ELF-1 (cell line): Measurements from ENCODE around the gene OR51E2.

Experiments
- DNase-seq: peaks from one replicate; pipeline ENCODE4 v3.0.0-alpha.2; 2016; ENCODE audit warnings: low read depth, low spot score

OR51E2 gene

DNA sequence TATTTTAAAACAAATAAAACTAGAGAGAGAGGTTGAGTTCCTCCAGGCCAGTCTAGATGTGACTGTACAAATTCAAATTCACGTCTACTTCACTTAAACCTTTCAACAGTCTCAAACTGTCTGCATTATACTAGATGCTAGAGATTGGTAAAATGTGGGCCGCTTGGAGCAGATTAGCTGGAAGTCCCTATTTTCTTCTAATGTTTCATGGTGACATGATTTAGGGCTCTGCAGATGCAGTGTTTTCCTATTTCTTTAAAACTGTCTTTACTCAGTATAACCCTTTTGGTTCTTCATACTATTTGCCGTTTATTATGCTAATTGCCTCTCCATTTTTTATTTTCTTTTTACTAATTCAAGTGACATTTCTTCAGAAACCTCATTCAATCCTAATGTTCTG lies 33.5 kb downstream of the OR51E2 start:
- DNase-seq, result no peak

DNA sequence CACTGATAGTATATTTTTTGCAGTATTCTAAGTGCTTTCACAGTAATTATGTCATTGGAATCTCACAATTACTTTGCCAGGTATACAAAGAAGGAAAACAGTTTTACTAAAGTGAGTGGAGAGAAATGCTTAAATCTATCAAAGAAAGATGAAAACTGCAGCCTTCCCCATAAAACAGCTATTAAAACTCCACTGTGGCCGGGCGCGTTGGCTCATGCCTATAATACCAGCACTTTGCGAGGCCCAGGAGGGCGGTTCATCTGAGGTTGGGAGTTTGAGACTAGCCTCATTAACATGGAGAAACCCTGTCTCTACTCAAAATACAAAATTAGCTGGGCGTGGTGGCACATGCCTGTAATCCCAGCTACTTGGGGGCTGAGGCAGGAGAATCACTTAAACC lies 34.8 kb downstream of the OR51E2 start:
- DNase-seq, result no peak

DNA sequence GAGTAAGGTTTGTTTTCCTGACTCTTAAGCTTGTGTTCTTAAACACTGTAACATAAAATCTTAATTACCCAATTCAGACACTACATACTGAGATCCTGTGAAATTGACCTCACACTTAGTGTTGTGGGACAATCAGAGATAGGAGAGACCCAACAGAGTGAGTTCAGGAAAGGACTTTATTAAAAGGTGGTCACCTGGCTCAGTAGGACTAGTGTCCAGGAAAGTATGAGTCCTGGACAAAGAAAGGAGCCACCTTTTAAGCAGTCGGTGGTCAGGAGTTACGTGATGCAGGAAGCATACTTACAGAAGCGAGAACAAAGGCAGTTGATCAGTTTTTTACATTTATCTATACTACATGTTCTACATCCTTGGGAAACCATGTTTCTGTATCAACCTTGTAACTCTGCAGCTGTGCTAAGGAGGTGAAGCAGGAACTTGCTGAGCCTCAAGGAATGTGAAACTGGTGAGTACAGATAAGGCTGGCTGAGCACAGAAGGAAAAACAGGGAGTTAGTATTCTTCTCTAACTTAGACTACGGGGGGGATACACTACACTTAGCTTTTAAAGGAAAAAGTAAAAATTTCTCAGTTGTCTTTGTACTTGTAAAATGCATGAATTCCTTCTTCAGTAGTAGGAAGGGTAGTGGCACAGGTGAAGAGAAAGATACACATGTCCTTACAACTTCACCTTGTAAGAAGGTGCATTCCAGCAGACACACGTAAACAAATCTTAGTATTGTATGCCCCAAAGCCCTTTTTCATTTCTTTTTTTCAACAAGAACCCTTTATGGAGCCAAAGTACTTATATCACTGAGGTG lies 38.8 kb downstream of the OR51E2 start:
- no peak for DNase-seq

DNA sequence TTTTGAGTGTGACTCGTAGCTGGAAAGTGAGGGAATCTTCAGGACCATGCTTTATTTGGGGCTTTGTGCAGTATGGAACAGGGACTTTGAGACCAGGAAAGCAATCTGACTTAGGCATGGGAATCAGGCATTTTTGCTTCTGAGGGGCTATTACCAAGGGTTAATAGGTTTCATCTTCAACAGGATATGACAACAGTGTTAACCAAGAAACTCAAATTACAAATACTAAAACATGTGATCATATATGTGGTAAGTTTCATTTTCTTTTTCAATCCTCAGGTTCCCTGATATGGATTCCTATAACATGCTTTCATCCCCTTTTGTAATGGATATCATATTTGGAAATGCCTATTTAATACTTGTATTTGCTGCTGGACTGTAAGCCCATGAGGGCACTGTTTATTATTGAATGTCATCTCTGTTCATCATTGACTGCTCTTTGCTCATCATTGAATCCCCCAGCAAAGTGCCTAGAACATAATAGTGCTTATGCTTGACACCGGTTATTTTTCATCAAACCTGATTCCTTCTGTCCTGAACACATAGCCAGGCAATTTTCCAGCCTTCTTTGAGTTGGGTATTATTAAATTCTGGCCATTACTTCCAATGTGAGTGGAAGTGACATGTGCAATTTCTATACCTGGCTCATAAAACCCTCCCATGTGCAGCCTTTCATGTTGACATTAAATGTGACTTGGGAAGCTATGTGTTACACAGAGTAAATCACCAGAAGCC lies 42.9 kb downstream of the OR51E2 start:
- DNase-seq, result no peak

DNA sequence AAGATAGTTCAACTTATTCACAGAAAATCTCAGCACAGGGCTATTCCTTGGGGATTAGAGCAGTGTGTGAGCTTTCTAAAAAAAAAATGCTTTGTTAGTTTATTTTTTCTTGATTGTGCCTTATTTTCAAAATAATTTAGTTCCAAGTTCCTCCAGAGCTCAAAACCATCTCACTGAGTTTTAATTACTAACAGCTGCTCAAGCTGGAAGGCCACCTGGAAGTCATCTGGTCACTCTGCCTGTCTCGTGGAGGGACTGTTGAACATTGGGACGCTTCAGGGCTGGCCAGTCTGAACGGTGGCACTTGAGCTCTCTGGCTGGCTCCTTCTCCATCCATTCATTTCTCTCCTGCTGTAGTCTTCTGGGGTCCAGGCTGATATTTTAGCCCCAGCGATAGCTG lies 49.9 kb downstream of the OR51E2 start:
- DNase-seq, result no peak

DNA sequence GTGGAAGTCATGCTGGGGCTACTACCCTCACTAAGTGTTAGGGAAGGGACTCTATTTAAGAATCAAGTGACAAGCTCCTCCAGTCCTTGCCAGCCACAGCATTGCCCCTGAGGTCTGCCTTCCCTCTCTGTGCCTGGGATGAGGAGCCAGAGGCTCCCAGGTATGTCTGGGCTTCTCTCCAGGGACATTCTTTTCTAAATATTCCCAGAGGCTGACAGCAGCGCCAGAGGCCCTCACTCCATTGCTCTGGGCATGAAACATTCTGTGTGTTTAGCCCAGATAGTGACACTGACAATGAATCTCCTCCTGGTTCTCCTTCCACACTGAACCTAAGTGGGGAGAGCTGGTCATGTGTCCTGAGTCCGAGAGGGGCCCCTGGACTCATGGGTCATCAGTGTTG lies 51.7 kb downstream of the OR51E2 start:
- no peak for DNase-seq

DNA sequence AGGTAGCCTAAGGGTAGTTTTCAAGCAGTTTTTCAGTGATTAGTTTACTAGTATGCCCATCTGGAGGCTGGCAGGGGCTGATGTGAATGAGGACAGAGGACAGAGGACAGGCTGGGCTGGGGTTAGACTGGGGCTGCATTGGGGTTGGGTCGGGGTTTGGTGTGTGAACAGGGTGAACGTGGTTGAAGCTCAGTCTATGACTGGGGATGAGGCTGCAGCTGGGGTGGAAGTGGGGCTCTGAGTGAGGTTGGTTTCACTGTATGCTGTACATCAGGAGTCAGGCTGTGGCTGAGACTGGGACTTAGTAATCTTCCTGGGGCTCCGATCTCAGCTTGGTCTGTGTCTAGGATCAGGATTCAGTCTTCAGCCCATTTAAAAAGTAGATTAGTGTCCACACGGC lies 53.4 kb downstream of the OR51E2 start:
- no peak for DNase-seq

DNA sequence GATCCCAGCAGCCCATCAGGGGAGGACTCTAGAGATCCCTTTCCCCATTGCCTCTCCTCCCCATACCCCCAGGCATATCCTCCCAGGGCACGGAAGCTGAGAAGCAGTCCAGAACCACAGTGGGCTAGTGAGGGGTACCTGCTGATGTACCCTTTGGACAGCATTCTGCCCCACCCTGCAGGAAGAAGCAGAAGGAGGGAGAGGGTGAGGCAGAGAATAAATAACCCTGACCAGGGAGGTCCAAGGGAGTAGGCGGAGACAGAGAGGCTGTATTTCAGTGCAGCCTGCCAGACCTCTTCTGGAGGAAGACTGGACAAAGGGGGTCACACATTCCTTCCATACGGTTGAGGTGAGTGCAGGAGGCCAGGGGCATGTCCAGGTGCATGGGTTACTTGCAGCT lies 54.0 kb downstream of the OR51E2 start, which contains the start of gene OR51E1:
OR51E1 (plus strand) TSS at position 301 of the 400 bp plus-strand sequence. CDS start 8,545 bp downstream, outside the sequence.
- DNase-seq, result no peak

DNA sequence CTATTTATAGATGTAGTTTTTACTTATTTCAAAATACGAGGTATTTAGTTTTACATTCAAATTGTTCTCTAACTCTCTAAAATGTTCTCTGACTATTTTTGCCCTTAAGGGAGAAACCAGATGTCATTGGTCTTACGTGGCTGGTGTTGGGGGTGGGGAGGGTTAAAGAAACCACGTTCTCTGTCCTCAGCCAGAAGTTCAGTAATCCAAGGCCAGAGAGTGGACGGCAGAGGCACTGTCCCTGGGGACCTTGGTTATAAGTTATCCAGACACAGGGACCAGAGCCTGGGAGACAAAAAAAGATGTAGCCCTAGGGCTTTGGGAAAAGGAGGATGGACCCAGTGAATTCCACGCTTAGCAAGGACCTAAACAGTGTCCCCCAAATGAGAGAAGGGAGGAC lies 54.6 kb downstream of the OR51E2 start:
- DNase-seq, result no peak

DNA sequence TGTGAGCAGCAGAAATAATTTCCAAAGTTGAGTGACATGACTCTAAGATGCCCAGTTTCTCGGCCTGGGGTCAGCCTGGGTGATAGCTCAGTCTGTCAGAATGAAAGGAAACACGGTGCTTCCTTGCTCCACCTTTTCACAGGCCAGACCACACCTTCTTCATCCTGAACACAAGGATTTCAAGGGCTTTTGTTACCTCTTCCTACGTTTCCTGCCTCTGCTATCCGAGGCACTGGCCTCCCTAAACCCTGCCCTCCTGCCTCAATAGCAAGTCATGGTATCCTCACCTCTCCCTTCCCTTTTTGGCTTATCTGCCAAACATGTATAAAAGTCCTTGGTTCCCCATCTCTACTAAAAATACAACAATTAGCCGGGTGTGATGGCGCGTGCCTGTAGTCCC lies 55.6 kb downstream of the OR51E2 start:
- no peak for DNase-seq

DNA sequence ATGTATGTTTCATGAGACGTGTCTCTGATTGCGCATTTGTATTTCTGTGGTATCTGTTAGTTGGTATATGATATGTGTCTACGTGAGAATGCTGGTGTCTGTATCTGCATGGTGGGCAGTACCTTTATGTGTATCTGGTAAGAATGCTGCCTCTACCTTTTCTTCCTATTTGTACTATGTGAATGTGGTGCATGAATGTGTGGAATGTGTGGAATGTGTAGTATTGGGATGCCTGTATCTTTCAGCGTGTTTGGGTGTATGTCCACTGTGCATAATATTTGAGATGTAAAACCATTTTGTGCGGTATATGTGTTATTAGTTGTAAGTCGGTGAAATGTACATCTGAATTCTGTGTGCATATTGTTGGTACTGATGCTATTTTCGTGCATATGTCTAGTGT lies 56.2 kb downstream of the OR51E2 start:
- no peak for DNase-seq

DNA sequence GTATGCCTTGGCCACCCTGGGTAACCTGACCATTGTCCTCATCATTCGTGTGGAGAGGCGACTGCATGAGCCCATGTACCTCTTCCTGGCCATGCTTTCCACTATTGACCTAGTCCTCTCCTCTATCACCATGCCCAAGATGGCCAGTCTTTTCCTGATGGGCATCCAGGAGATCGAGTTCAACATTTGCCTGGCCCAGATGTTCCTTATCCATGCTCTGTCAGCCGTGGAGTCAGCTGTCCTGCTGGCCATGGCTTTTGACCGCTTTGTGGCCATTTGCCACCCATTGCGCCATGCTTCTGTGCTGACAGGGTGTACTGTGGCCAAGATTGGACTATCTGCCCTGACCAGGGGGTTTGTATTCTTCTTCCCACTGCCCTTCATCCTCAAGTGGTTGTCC lies 57.7 kb downstream of the OR51E2 start:
- DNase-seq, result no peak

DNA sequence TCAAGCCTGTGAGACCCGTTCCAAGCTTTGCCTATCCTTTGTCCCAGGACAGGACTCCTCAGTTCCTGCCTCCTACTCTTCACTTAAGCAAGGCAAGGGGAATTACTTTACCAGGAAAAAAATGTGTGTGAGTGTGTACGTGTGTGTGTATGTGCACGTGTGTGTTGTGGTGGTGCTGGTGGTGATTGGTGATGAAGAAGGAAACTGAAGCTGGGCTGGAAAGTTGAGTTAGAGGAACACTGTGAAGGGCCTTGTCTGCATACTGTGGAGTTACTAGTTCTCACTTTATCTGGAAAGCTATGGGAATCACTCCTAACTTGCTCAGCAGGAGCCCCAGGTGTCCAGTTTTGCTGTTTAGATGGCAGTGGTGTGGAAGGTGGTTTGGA lies 60.0 kb downstream of the OR51E2 start:
- no peak for DNase-seq

DNA sequence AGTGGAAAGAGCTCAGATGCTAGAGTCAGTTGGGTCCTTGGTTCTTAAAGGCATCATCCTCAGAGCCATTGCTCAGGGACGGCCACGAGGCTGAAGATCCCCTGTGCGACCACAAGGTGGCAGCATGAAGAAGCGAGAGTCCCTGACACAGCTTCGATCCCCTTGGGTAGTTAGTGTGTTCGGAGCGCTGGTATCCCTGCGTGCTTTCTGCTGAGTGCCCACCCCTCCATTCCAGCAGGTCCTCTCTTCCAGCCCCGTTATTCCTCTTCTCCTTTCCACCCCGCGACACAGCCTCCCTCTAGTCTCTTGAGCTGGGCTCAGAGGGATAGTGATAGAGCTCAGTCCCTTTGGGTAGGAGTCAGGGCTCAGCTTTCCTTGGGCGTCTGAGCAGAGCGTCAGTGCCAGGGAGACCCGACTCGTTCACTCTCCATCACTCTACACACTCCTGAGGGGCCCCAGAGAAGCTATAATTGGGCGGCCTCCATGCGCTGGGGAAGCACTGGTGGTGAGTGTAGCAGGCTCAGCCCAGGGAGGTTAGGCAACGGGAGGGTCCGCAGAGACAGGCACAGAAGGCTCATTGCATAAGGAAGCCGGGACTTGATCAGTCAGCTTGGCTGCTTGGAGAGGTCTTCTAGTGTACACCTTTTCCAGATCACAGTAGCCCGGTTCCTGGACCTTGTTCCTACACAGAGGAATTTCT lies 60.5 kb downstream of the OR51E2 start, which contains the start of gene OR51D1:
OR51D1 (plus strand) TSS at position 516 of the 700 bp plus-strand sequence. CDS start 2,314 bp downstream, outside the sequence.
- peak; percentile 85 for DNase-seq

DNA sequence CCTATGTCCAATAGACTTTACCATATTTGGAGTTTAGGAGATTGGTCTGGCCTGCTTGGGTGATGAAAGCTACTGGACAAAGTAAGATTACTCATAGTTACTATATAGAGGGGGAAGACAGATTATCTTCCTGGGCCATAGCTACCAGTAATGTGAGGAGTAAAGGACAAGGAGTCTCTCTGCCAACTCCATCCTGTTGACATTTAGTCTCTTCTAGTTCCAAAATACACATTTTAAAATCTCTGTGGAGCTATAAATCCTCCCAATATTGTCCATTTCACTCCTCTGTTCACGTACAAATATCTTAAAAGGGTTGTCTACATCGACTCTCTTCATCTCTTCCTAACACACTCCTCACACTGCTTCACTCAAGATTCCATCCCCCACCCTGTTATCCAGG lies 61.5 kb downstream of the OR51E2 start:
- no peak for DNase-seq
